NCI-H2029 treated with DMSO at 0.1 percent for 48 hours (cell line): ENCODE measurements around the gene TMEM108.
A peak's percentile ranks its signal among the peaks of the same experiment; 100 is the strongest.

Source experiments
- DNase-seq: peaks from one replicate; lab custom pipeline; 2025; lab: John Stamatoyannopoulos, UW

TMEM108 gene

DNA sequence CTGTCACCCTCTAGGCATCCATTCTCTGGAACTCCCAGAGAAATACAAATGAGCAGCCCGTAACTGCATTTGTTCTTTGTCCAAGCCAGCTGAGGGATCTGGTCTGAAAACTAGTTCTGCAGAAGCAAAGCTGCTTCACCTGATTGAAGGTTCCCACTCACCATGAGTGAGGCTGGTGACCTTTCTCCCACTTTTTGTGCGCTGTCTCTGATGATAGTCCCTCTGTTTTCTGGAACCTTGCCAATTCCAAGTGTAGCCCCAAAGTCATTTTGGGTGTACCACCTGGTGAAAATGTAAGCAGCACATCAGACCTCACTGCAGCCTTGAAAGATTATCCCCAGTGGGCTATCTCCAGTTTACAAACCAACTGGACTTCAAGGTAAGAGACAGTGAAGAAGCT lies 322.3 kb downstream of the TMEM108 start:
- no peak for DNase-seq

DNA sequence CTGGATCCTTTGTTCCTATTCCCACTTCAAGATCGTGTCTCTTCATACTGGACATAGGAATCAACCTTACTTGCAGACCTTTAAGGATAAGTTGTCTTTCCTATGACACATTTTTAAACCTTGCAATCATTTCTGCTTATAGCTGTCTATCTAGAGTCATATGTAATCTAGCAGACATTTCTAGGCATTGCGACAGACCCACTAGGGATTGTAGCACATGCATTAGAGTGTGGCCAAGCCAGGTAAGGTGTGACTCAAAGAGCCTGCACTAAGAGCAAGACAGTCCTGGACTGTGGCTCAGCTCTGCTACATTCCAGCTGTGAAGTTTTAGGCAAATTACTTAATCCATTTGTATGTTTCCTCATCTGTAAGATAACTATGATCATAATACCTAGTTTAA lies 322.8 kb downstream of the TMEM108 start:
- DNase-seq = no peak

DNA sequence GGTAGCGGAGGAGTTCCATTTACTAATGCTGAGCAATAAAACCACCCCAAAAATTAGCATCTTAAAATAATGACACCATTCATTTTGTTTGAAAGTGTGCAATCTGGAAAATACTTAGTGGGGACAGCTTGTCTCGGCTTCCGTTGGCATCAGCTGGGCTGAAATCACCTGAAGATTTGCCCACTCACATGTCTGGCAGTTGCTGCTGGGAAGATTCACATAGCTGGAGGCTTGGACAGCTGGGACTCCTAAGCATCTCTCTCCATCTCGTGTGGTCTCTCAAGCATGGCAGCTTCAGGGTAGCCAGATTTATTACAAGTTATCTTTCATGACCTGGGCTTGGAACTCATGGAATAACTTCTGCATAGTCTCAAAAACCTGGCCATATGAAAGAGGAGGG lies 323.2 kb downstream of the TMEM108 start:
- no peak for DNase-seq

DNA sequence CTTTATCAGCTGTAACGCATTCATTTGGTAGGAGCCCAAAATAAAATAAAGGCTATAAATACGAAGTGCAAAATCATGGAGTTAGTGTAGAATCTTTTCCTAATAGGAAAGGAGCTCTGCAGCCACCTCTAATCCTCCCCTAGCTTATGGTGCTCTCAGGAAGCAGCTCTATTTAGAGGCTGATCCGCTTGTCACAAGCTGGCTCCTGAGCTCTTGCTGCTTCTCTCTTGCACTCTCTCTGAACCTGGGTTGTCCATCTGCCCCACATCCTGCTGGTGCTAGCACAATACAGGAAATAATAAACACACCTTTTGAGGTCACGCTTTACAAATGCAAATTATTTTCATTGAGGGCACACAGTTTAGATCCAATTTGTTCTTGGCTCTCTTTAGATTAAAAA lies 324.3 kb downstream of the TMEM108 start:
- no peak for DNase-seq

DNA sequence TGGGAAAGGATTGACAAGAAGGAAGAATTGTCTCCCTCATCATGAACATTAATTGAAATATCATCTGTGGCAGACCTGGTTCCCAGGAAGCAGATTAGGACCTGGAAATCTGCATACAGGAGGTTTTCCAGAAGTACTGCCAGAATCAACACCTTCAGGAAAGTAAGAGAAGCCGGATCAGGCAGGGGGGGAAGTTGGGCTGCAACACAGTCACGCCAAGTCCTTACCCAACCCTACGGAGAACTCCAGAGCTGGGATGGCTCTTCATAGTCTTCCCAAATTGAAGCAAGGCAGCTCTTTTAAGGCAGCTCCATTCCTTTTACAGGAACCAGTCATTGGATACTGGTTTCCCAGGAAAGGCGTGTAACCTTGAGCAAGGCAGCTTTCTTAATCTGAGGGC lies 326.5 kb downstream of the TMEM108 start:
- no peak for DNase-seq

DNA sequence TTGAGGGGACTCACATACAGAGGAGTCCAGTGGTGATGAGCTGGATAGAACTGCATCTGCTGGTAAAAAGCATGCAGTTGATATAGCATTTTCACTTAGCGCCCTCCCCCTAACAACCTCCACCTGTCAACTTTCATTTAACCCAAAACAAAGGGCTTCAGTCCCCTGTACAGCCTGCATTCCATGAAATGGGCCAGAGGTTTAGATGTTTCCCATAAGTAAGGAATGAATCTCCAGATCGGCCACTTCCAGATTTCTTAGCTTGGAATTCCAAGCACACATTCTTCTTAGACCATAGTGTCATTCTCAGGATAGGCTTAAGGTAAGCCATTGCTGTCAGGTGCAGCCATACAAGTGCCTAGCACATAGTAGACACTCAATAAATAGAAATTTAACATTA lies 328.7 kb downstream of the TMEM108 start:
- no peak for DNase-seq

DNA sequence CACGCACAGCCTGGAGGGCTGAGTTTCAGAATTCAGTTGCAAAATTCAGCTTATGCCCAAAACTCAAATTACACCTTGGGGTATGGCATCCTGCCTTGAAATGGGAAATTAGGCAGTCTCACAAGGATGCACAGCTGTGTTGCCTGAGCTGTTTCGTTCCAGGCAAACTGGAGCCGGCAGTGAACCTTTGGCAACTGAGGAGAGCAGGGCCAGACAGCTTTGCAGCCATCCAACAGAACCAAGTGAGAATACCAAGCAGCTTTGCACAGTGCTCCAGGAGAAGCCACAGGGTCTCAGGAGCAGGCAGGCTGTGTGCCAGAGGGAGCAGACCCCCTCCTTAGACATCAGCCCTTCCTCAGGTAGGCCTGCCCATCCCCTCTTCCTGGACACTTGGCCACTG lies 329.2 kb downstream of the TMEM108 start:
- DNase-seq = no peak

DNA sequence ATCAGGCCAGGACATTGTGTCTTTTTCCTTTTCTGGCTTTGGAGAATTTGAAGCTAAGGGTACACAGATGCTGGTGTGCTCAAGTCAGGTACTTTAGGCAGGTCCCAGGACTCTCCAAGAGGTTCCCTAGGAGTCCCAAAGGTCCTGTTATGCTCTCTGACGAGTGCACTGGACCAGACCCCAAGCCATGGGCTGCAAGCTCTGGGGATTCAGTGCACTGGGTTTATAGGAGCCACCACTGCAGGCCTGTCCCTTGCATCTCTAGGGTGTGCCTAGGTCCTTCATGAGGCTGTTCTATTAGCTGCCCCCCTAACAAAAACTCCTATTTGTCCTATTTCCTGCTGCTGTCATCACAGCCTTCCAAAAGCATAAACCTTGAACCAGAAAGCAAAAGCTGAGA lies 329.8 kb downstream of the TMEM108 start:
- DNase-seq = no peak

DNA sequence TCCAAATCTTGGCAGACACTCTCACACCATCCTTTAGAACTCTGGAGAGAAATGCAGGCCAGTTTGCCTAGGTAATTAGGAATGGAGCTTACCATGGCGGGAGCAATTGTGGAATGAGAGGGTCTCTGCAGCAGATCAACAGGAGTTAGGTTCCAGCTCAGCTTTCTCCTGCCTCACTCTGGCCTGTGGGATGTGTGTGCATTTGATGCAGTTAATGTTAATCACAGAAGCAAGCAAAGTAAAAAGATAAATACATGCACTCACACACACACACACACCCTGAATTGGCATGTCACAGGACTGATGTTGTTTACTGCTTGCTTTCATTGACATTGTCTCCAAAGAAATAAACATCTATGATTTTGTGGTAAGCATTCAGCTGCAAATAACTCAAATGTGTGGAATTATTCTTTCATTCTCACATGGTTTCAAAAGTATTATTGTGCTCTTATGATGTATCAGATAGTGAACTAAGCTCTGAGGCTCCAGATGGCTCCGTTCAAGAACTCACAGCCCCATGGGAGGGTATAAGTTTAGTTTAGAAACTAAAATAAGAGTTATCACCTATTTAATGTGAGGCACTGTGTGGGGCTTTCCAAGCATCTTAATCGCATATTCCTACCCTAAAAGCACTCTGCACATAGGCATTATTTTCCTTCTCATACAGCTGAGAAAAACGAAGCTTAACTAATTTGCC lies 330.3 kb downstream of the TMEM108 start:
- DNase-seq = no peak

DNA sequence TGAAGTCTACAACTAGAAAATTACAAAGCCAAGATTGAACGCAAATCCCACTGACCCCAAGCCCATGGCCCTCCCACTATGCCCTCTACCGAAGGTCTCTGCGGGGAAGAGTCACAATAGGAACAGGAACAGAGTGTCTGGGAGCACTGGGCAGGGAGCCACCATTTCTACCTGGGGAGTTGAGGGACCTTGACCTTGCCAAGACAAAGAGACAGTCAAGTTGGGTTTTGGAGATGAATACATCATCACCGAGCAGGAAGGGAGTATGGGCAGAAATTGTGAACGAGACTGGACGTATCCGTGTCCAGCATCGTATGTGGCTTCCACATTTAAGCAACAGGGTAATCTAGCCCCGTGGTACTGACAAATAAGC lies 330.9 kb downstream of the TMEM108 start:
- DNase-seq = no peak

DNA sequence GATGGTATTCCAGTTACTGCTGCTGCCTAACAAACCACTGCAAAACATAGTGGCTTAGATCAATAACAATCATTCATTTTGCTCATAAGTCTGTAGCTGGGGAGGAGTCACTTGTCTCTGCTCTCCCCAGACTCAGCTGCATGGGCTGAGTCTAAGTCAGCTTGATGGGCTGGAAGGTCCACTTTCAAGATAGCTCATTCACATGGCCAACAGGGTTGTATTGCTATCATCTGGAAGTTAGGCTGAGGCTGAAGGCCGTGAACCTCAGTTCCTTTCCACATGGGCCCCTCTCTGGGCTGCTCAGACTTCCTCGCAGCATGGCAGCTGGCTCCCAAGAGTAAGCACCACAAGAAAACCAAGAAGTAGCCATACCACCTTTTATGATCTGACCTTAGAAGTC lies 333.0 kb downstream of the TMEM108 start:
- no peak for DNase-seq

DNA sequence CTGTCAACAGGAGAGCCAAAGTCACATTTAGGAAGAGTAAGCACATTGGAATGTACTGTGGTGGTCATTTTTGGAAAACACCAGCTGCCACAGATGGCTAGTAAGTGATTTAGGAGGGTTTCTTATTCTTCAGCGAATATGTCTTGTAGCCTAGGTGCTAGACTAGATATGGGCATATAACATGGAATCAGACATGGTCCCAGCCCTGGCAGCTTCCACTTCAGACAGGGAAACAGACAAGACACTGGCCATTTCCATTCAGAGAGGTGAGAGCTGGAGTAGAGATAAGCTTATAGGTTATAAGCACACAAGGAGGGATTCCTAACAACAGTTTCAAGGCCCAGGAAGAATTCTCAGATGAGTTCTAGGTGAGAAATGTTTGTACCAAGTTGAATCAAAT lies 333.5 kb downstream of the TMEM108 start:
- no peak for DNase-seq

DNA sequence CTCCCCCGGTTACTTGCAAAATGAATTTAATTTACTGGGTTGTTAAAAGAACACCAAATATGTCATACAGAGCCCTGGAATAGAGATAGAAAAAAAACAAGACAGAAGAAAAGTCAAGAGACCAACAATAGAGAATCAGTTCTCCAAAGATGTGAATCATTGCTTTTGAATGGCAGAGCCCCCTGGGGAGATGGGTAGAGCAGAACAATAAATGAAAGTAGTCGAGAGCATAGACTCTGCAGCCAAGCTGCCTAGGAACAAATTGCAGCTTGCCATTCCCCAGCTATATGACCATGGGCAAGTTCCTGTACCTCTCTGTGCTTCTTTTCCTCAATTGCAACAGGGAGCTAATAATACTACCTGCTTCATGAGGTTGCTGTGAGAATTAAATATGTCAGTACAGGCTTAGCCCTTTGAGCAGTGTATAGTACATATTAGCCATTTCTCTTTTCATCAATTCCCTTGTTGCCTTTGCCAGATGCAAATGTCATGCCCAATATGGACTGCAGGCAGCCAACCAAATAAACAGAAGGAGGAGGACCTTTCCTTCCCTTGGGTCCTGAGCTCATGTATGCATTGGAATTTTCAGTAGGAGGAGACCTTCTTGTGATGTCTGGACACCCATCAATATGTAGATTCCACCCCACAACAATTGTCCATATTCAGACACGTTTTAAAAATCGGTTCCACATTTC lies 336.7 kb downstream of the TMEM108 start:
- DNase-seq = no peak

DNA sequence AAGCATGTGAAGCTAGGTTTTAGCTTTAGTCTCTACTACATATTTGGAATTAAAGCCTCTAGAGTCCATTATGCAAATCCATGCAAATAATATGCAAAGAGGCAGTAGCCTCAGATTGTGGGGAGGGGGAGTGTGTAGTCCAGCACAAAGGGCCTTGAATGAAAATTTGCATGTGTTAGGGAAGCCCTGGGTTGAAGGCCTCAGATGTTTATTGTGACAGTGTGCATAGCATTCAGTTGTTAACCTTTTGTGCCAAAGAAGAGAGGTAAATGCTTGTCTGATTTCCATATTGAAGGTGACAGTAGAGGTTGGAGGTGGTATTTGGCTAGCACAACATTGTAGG lies 337.2 kb downstream of the TMEM108 start:
- DNase-seq = no peak

DNA sequence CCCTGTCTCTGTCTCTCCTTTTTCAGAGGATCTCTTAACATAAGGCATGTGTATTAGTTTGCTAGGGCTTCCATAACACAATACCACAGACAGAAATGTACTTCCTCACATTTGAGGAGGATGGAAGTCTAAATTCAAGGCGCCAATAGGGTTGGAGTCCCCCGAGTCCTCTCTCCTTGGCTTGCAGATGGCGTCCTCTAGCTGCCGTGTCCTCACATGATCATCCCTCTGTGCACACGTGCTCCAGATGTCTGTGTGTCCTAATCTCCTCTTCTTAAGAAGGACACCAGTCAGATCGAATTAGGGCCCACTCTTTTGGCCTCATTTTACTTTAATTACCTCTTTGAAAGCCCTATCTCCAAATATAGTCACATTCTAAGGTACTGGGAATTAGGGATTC lies 338.6 kb downstream of the TMEM108 start:
- no peak for DNase-seq

DNA sequence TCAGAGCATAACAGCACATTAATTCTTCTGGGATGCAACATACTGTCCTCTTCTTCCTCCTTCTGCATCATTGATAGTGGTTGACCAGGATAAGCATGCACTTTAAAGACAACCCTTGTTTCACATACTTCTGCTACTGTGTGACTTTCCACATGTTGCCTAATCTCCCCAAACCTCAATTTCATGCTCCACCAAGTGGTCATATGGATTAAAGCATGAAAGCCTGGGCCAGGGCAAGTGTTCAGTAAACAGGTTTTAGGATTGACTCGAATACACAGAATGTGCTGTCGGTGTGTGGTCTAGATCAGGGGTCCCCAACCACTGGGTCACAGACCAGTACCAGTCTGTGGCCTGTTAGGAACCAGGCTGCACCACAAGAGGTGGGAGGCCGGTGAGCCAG lies 339.2 kb downstream of the TMEM108 start:
- DNase-seq = no peak

DNA sequence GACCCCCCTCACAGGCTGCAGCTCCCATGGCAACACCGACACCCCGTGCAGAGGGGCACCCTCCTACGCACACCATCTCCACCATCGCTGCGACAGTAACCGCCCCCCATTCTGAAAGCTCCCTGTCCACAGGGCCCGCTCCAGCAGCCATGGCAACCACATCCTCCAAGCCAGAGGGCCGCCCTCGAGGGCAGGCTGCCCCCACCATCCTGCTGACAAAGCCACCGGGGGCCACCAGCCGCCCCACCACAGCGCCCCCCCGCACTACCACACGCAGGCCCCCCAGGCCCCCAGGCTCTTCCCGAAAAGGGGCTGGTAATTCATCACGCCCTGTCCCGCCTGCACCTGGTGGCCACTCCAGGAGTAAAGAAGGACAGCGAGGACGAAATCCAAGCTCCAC lies 341.7 kb downstream of the TMEM108 start:
- DNase-seq = no peak

DNA sequence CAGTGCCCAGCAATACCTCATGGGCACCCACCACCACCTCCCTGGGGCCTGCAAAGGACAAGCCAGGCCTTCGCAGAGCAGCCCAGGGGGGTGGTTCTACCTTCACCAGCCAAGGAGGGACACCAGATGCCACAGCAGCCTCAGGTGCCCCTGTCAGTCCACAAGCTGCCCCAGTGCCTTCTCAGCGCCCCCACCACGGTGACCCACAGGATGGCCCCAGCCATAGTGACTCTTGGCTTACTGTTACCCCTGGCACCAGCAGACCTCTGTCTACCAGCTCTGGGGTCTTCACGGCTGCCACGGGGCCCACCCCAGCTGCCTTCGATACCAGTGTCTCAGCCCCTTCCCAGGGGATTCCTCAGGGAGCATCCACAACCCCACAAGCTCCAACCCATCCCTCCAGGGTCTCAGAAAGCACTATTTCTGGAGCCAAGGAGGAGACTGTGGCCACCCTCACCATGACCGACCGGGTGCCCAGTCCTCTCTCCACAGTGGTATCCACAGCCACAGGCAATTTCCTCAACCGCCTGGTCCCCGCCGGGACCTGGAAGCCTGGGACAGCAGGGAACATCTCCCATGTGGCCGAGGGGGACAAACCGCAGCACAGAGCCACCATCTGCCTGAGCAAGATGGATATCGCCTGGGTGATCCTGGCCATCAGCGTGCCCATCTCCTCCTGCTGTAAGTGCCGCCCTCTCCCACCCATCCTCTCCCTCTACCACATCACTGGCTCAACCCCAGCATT lies 342.5 kb downstream of the TMEM108 start:
- DNase-seq = no peak

DNA sequence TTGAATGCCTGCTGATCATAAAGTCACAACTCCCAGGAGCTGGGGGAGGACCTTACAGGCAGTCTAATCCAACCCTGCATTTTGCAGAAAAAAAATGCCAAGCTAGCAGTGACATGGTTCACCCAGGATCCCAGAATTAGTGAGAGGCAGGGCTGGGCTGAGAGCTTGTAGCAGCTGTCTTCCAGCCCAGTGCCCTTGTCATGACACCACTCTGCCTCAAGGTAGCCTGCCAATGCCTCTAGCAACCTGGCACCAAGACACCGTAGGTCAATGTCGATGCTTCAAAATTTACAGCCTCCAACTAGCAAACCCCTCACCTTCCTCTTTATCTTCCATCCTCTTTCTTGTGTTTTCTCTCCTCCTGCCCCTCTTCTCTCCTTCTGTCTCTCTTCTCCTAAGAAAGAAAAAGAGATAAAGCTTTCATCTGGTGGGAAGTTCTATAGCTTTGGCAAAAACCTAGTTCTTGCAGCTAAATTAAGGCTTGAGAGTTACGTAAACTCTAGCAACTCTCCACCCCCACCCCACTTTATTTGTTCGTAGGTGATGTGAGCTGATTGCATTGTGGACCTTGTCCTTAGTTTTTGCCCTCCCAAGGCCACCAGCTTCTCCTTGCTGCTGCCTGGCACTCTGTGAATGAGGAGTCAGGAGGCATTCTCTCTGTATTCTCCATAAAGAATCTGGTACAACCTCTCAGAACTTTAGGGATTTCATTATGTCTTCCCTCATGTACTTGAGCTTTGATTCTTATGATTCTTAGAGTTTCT lies 343.3 kb downstream of the TMEM108 start:
- no peak for DNase-seq

DNA sequence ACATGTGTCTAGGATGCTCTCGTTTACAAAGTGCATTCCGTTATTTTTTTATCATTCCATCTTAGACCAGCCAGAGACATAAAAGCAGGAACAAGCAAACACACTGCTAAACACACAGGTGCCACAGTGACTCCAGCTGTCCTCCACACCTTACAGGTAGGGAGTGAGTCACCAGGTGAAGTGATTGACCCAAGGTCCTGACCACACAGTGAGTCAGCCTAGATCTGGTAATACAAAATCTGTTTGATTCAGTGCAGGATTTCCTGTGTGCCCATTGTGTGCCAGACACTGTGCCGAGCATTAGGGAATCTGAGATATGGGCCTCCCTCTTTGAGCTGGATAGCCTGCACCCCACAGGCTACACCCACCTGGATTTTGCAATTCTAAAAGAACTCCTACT lies 345.0 kb downstream of the TMEM108 start:
- DNase-seq = no peak

DNA sequence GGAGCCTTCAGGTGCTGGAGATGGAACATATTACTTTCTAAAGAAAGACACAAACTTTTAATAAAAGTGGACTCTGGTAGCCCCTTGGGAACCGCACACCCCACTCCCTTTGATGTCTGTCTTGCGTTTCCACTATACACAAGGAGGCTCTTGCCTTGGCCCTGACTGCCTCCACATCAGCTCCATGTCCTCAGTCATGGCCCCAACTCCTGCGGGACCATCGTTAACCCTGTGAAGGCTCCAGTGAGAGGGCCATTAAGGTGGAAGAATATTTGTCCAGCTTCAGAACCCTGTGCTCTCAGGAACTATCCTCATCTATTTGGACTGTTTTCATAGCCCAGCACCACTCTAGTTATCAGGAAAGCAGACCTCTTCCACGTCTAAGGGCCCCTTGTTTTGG lies 345.6 kb downstream of the TMEM108 start:
- DNase-seq = no peak

DNA sequence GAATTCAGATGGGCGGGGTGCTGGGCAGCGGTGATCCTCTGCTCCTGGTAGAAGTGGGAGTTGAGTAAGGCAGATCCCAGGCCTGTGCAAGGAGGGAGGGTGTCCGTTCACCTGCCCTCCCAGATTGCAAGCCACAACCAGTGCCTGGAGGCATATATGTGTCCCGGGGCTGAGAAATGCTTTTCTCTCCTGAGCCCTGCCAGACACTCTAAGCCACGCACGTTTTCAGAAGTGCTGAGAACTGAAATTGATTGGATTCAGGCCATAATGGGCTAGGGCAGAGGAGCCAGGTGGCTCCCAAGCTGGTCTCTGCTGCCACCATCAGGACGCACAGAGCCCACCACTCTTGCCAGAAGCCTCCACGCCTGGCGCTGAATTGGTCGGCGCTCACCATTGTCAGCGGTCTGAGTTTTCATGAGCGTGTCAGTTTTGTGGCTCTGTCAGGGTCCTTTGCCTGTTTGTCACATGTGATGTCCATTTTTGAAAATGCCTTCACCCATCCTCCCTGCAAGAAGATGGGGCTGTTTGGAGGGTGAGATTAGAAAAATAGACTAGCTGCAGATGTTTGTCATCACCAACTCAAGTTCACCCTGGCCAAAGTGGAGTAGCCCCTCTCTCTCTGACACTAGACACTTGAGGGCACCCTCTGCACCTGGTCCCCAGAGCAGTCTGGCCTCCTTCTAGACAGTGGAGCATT lies 346.3 kb downstream of the TMEM108 start:
- DNase-seq = peak; percentile 61
